Retinal pigment epithelial cell (primary cell): ENCODE data around the gene CRMP1.

ENCODE experiments used
- DNase-seq: peaks from one replicate; pipeline ENCODE4 v3.0.0-alpha.2; 2010; ENCODE audit warnings: low read depth
- H3K4me3 ChIP-seq: 2 replicates; pipeline ENCODE4 v1.5.1; 2011; ENCODE audit warnings: mild to moderate bottlenecking, low read length, control low read depth, moderate library complexity
- CTCF ChIP-seq: conservative IDR thresholded peaks from 2 replicates; pipeline ENCODE4 v1.5.1; 2011; ENCODE audit warnings: low read depth, low read length, control low read depth, inconsistent platforms

The CRMP1 gene

GRCh38 chr4:5893004-5893580 lies at the start of gene CRMP1:
Gene CRMP1 (minus strand): TSS chr4:5893086. CDS start chr4:5892969, 117 bp downstream.
- no peak for DNase-seq
- no peak for TF ChIP-seq CTCF
- H3K4me3 ChIP-seq = no peak within 1 kb of the TSS

- no peak overlapping the region for H3K4me3 ChIP-seq
- DNase-seq = no peak
- no peak for TF ChIP-seq CTCF
Observed at GRCh38 chr4:5941601-5942000, 48.7 kb upstream of the CRMP1 start.

GRCh38 chr4:5940470-5941203 lies 47.8 kb upstream of the CRMP1 start:
- TF ChIP-seq CTCF = no peak
- DNase-seq = no peak
- H3K4me3 ChIP-seq = no peak overlapping the region

- H3K4me3 ChIP-seq = no peak overlapping the region
- DNase-seq = no peak
- TF ChIP-seq CTCF = no peak
Observed at GRCh38 chr4:5933996-5934831, 41.3 kb upstream of the CRMP1 start.

GRCh38 chr4:5933116-5933515 lies 40.2 kb upstream of the CRMP1 start:
- TF ChIP-seq CTCF = no peak
- no peak overlapping the region for H3K4me3 ChIP-seq
- no peak for DNase-seq

GRCh38 chr4:5932035-5932568 lies 39.2 kb upstream of the CRMP1 start:
- DNase-seq = no peak
- no peak for TF ChIP-seq CTCF
- no peak overlapping the region for H3K4me3 ChIP-seq
